K562 (cell line): ENCODE results near the gene COL26A1. TPM values are rescaled to one million over a fixed set of nuclear protein-coding genes. Genes with fewer than 3 reads are reported as not detected.

ENCODE experiments used
- ATAC-seq: fragments of 200-7000 bp; cut with Tn5 transposase; 3 replicates; pipeline ENCODE4 v1.9.1; 2020; ENCODE audit warnings: moderate library complexity
- BruUV-seq: library from RNA; stranded (reverse); fragments of 400-500 nt; replicated peaks from 2 replicates; lab custom pipeline; 2021; lab: Mats Ljungman, UMichigan
- CTCF ChIA-PET: fragments of 300-600 bp; formaldehyde crosslinking; extraction: SDS; loops from one replicate; lab custom pipeline; 2021; ENCODE audit warnings: low intra/inter-chr PET ratio; lab: Yijun Ruan, JAX
- POLR2A ChIA-PET: fragments of 300-600, 350-650 bp; sonication (Branson Sonifier 250); formaldehyde crosslinking; extraction: SDS; loops from one replicate; lab custom pipeline; 2021; ENCODE audit warnings: antibody characterized with exemption, inconsistent platforms; lab: Yijun Ruan, JAX
- DNase-seq, 4 experiments: peaks; one replicate each; pipeline versions ENCODE4 v3.0.0 to v3.0.0-alpha.2; 2011 to 2018; ENCODE audit warnings: low spot score in 3 of 4, mixed read lengths in 3 of 4; ENCODE audit errors: extremely low read depth in 1 of 4
- FAIRE-seq: peaks from 2 replicates; lab custom pipeline; 2011; peaks lifted over from hg19 to GRCh38; lab: Jason Lieb, UNC
- H2AFZ ChIP-seq: 2 replicates; pipeline ENCODE4 v1.6.0; 2011; ENCODE audit warnings: low read depth, low read length, control low read depth, inconsistent platforms
- H3K27ac ChIP-seq: fragments of 200-600 bp; 3 replicates; pipeline ENCODE4 v1.8.0; 2011; ENCODE audit warnings: low read depth, mild to moderate bottlenecking, control low read depth, inconsistent platforms, low read length, moderate library complexity, mixed read lengths; ENCODE audit errors: extremely low read depth
- H3K27me3 ChIP-seq, 2 experiments: fragments of 300-600 bp in 1 of 2; 2 replicates in 1 of 2; 3 replicates in 1 of 2; pipeline versions ENCODE4 v1.6.0 to v1.8.0; 2011; ENCODE audit warnings: inconsistent platforms in 2 of 2, low read length in 2 of 2, mild to moderate bottlenecking in 1 of 2, mixed read lengths in 1 of 2, moderate library complexity in 1 of 2; ENCODE audit not compliant: control insufficient read depth in 2 of 2, insufficient read depth in 2 of 2
- H3K36me3 ChIP-seq: fragments of 300-600 bp; 3 replicates; pipeline ENCODE4 v1.8.0; 2011; ENCODE audit warnings: mild to moderate bottlenecking, low read length, inconsistent platforms; ENCODE audit not compliant: control insufficient read depth, insufficient read depth
- H3K4me1 ChIP-seq, 2 experiments: fragments of 200-600 bp in 1 of 2; replicated peaks in 1 of 2; 2 replicates in 1 of 2; 3 replicates in 1 of 2; pipeline versions ENCODE4 v1.5.1 to v1.8.0; 2011; ENCODE audit warnings: inconsistent platforms in 2 of 2, low read length in 2 of 2, mild to moderate bottlenecking in 1 of 2, mixed read lengths in 1 of 2, moderate library complexity in 1 of 2; ENCODE audit not compliant: control insufficient read depth in 2 of 2, insufficient read depth in 2 of 2
- H3K4me2 ChIP-seq: 2 replicates; pipeline ENCODE4 v1.6.1; 2011; ENCODE audit warnings: low read length, control low read depth, inconsistent platforms, mixed read lengths; ENCODE audit not compliant: insufficient read depth
- H3K4me3 ChIP-seq: fragments of 200-600 bp; sonication (generic), shearing (Covaris generic); 2 replicates; pipeline ENCODE4 v1.5.1; 2016; ENCODE audit warnings: control low read depth, inconsistent platforms
- H3K79me2 ChIP-seq: fragments of 200-600 bp; 3 replicates; pipeline ENCODE4 v1.8.0; 2011; ENCODE audit warnings: low read length, inconsistent platforms; ENCODE audit not compliant: control insufficient read depth, insufficient read depth
- H3K9ac ChIP-seq, 2 experiments: 2 replicates each; pipeline versions ENCODE4 v1.6.0 to v1.6.1; 2011; ENCODE audit warnings: low read depth in 2 of 2, low read length in 2 of 2, control low read depth in 1 of 2, inconsistent platforms in 1 of 2, mild to moderate bottlenecking in 1 of 2, mixed read lengths in 1 of 2; ENCODE audit not compliant: insufficient read depth in 1 of 2
- H3K9me1 ChIP-seq: one replicate; pipeline ENCODE4 v1.6.0; 2011; ENCODE audit warnings: inconsistent platforms, mild to moderate bottlenecking, low read length, moderate library complexity; ENCODE audit not compliant: control insufficient read depth, insufficient read depth
- H3K9me3 ChIP-seq: replicated peaks from 2 replicates; pipeline ENCODE4 v1.5.1; 2011; ENCODE audit warnings: low read depth, low read length, inconsistent platforms; ENCODE audit not compliant: control insufficient read depth, insufficient read depth
- H4K20me1 ChIP-seq: replicated peaks from 2 replicates; pipeline ENCODE4 v1.6.1; 2011; ENCODE audit warnings: low read length, inconsistent platforms, mixed read lengths; ENCODE audit not compliant: control insufficient read depth, insufficient read depth
- ETV5 ChIP-seq: sonication (generic); formaldehyde crosslinking; IDR thresholded peaks from 2 replicates; pipeline ENCODE4 v1.4.0; 2020; ENCODE audit warnings: low read depth, mild to moderate bottlenecking, missing genetic modification reagents
- GATA2 ChIP-seq: sonication (generic); formaldehyde crosslinking; IDR thresholded peaks from 2 replicates; pipeline ENCODE4 v1.4.0; 2020; ENCODE audit warnings: mild to moderate bottlenecking, missing genetic modification reagents
- ID3 ChIP-seq, 2 experiments: fragments of 250-450 bp in 1 of 2; fragments of 450-650 bp in 1 of 2; sonication (Bioruptor Pico) in 1 of 2; IDR thresholded peaks; 2 replicates each; pipeline versions ENCODE4 v1.6.1 to v1.8.0; 2016 to 2021; ENCODE audit warnings: mild to moderate bottlenecking in 2 of 2, moderate library complexity in 2 of 2, missing compliant biosample characterization in 1 of 2, missing genetic modification characterization in 1 of 2
- IFI16 ChIP-seq: fragments of 250-450 bp; sonication (Bioruptor Pico); IDR thresholded peaks from 2 replicates; pipeline ENCODE4 v2.1.2; 2022; ENCODE audit warnings: mild to moderate bottlenecking, inconsistent platforms
- LCOR ChIP-seq: sonication (generic); formaldehyde crosslinking; IDR thresholded peaks from 2 replicates; pipeline ENCODE4 v1.8.0; 2022; ENCODE audit warnings: mild to moderate bottlenecking, missing genetic modification reagents
- MXI1 ChIP-seq: IDR thresholded peaks from 2 replicates; pipeline ENCODE4 v1.6.1; 2011; ENCODE audit warnings: low read depth, mild to moderate bottlenecking, improper control_type of control experiment, low read length
- NR2C1 ChIP-seq, 2 experiments: fragments of 450-650 bp; IDR thresholded peaks; 2 replicates each; pipeline ENCODE4 v1.6.1; 2017; ENCODE audit warnings: mild to moderate bottlenecking in 2 of 2, antibody characterized with exemption in 1 of 2, inconsistent platforms in 1 of 2, missing compliant biosample characterization in 1 of 2, missing genetic modification characterization in 1 of 2
- RBM15 ChIP-seq: fragments of 200-400 bp; formaldehyde crosslinking; IDR thresholded peaks from 2 replicates; pipeline ENCODE4 v1.6.1; 2018; ENCODE audit warnings: mild to moderate bottlenecking, low read length, moderate library complexity; ENCODE audit not compliant: insufficient read depth
- RFX7 ChIP-seq: fragments of 250-450 bp; sonication (Bioruptor Pico); IDR thresholded peaks from 2 replicates; pipeline ENCODE4 v1.5.1; 2021; ENCODE audit warnings: mild to moderate bottlenecking
- TCF7L2 ChIP-seq: fragments of 150-350 bp; IDR thresholded peaks from 2 replicates; pipeline ENCODE4 v1.6.1; 2016; ENCODE audit warnings: low read depth, mild to moderate bottlenecking, low read length, moderate library complexity
- TEAD1 ChIP-seq, 2 experiments: fragments of 450-650 bp in 1 of 2; sonication (generic) in 1 of 2; formaldehyde crosslinking; IDR thresholded peaks; 2 replicates each; pipeline versions ENCODE4 v1.4.0 to v1.8.0; 2020 to 2022; ENCODE audit warnings: mild to moderate bottlenecking in 2 of 2, missing genetic modification reagents in 1 of 2
- TRIM25 ChIP-seq: fragments of 450-650 bp; IDR thresholded peaks from 2 replicates; pipeline ENCODE4 v1.7.0; 2016; ENCODE audit warnings: borderline replicate concordance
- ZNF24 ChIP-seq: fragments of 450-650 bp; IDR thresholded peaks from 2 replicates; pipeline ENCODE4 v1.6.1; 2016
- ZNF311 ChIP-seq: fragments of 250-450 bp; sonication (Bioruptor Pico); IDR thresholded peaks from 2 replicates; pipeline ENCODE4 v1.4.0; 2020; ENCODE audit warnings: mild to moderate bottlenecking, moderate library complexity
- WGBS: fragments of 100-300 bp; shearing (Covaris generic); methylation state at CpG from one replicate; pipeline ENCODE4 v1.1.6; 2016; ENCODE audit warnings: low coverage, mixed read lengths; ENCODE audit not compliant: insufficient coverage; ENCODE audit errors: missing lambda C conversion rate; 5-methylcytosine and 5-hydroxymethylcytosine counted together
- in situ Hi-C: fragments of 300-500 bp; cut with MboI; formaldehyde crosslinking; loops from 4 replicates; pipeline ENCODE4 v1.15.0; 2018; ENCODE audit warnings: inconsistent platforms, mixed read lengths
- intact Hi-C: fragments of 100-400 bp; cut with micrococcal nuclease; formaldehyde crosslinking; loops from 2 replicates; pipeline ENCODE4 v1.14.2; 2022
- polyA plus RNA-seq, 8 experiments: library from polyadenylated mRNA; depleted of rRNA in 4 of 8; stranded (reverse) in 5 of 8; unstranded in 3 of 8; fragments of >200 nt; fragmentation: Nextera tagmentation in 2 of 8; fragmentation: Illumina TruSeq in 1 of 8; extraction: Ambion mirVana in 2 of 8; extraction: Trizol in 1 of 8; gene quantifications; 2 replicates each; pipeline versions ENCODE4 v1.2.1 to v1.2.3, GENCODE V29; 2011 to 2014; ENCODE audit warnings: inconsistent platforms in 1 of 8, missing spikeins in 1 of 8
- total RNA-seq, 7 experiments: library from RNA; depleted of rRNA in 6 of 7; stranded (reverse); fragments of >200 nt in 6 of 7; fragmentation: Illumina TruSeq in 2 of 7; extraction: Trizol in 2 of 7; gene quantifications; 2 replicates each; pipeline versions ENCODE4 v1.2.1 to v1.2.3, GENCODE V29; 2011 to 2021; ENCODE audit warnings: low replicate concordance in 1 of 7

COL26A1 gene
- total and polyA plus RNA-seq, 9 of the 15 experiments (the other 6 are each of a cell fraction or from before 2014, with no cell fraction given): 0.04 to 0.39 (median 0.07) TPM; not detected in 5

GRCh38 chr7:101547022-101547915, 184.6 kb downstream of the COL26A1 start:
- ATAC-seq (no peak), DNase-seq (no peak), FAIRE-seq (no peak)
- Histone ChIP-seq H3K9me1 (no peaks in the 10 kb centered on the region), H3K27ac (no peak overlapping the region), H3K9ac (no peak overlapping the region), H3K4me3 (no peak overlapping the region), H4K20me1 (peaks cover 12% of the 10 kb centered on the region; the same call in 1 of the 2 replicates), H3K4me1 (peaks cover 3 to 21% of the 10 kb centered on the region in 2 experiments; a peak in 4 of 5 replicates), H3K79me2 (no peaks in the 10 kb centered on the region), H3K9me3 (no peaks in the 10 kb centered on the region), H3K27me3 (peaks cover 6 to 17% of the 10 kb centered on the region in 2 experiments; a peak in 3 of 5 replicates), H3K4me2 (no peak overlapping the region), H3K36me3 (no peaks in the 10 kb centered on the region), H2AFZ (no peak overlapping the region)
- intact Hi-C loops: loop anchor here (10.0 kb wide), 1 partner anchor 848 kb away; the partner anchor contains the start of gene PRKRIP1
- ChIA-PET POLR2A (no interaction called here), CTCF (interaction anchor here (0.7 kb wide), 1 partner anchor 543 kb away, joined by 3 read pairs; no protein-coding TSS in a partner anchor)
- WGBS: 6% methylated on average over 17 of the region's 17 CpGs
- in situ Hi-C loops: no loop called here
- no TSS peak for BruUV-seq
- no peak for TF ChIP-seq MXI1
- no peak for TF ChIP-seq GATA2 (CRISPR knock-in tag)
- no peak for TF ChIP-seq LCOR (CRISPR knock-in tag)
- TF ChIP-seq NR2C1 (IDR thresholded peaks at IDR 0.05): no peak
- no peak for TF ChIP-seq NR2C1 (tag; IDR thresholded peaks at IDR 0.05)
- peak; percentile 100 for TF ChIP-seq ZNF24
- TF ChIP-seq TEAD1 (CRISPR knock-in tag; IDR thresholded peaks at IDR 0.05): no peak
- no peak for TF ChIP-seq RFX7 (CRISPR knock-in tag)
- no peak for TF ChIP-seq ETV5 (CRISPR knock-in tag)
- no peak for TF ChIP-seq RBM15
- no peak for TF ChIP-seq TCF7L2
- TF ChIP-seq ID3 (CRISPR knock-in tag; IDR thresholded peaks at IDR 0.05): no peak
- TF ChIP-seq ID3 (tag; IDR thresholded peaks at IDR 0.05): no peak
- TF ChIP-seq IFI16: no peak
- no peak for TF ChIP-seq ZNF311
- no peak for TF ChIP-seq TRIM25
